SJSA1 (cell line): ENCODE results near the gene LOXHD1. TPM values are rescaled to one million over a fixed set of nuclear protein-coding genes. Genes with fewer than 3 reads are reported as not detected.

ENCODE experiments used
- DNase-seq, 2 experiments: peaks; one replicate each; pipeline ENCODE4 v3.0.0-alpha.2; 2015 to 2020; ENCODE audit warnings: low spot score in 2 of 2, low read depth in 1 of 2
- H3K27ac ChIP-seq: fragments of 250-450 bp; sonication (Bioruptor Pico); 2 replicates; pipeline ENCODE4 v1.5.1; 2020; ENCODE audit warnings: mild to moderate bottlenecking, moderate library complexity
- H3K27me3 ChIP-seq: fragments of 250-450 bp; sonication (Bioruptor Pico); replicated peaks from 2 replicates; pipeline ENCODE4 v1.5.1; 2020; ENCODE audit warnings: mild to moderate bottlenecking, moderate library complexity
- H3K36me3 ChIP-seq: fragments of 250-450 bp; sonication (Bioruptor Pico); 2 replicates; pipeline ENCODE4 v1.5.1; 2020; ENCODE audit warnings: mild to moderate bottlenecking
- H3K4me1 ChIP-seq: fragments of 250-450 bp; sonication (Bioruptor Pico); replicated peaks from 2 replicates; pipeline ENCODE4 v1.6.1; 2021; ENCODE audit warnings: mild to moderate bottlenecking
- H3K4me3 ChIP-seq: fragments of 250-450 bp; sonication (Bioruptor Pico); 2 replicates; pipeline ENCODE4 v1.5.1; 2020; ENCODE audit warnings: mild to moderate bottlenecking
- H3K9me3 ChIP-seq: fragments of 250-450 bp; sonication (Bioruptor Pico); replicated peaks from 2 replicates; pipeline ENCODE4 v1.5.1; 2020; ENCODE audit warnings: mild to moderate bottlenecking
- total RNA-seq: library from RNA; depleted of rRNA; stranded (reverse); fragments of >200 nt; shearing (Covaris generic); gene quantifications from 2 replicates; pipeline ENCODE4 v1.2.3, GENCODE V29; 2014

The LOXHD1 gene
- total RNA-seq, 1 experiment from 2014 or later, result not detected

DNA sequence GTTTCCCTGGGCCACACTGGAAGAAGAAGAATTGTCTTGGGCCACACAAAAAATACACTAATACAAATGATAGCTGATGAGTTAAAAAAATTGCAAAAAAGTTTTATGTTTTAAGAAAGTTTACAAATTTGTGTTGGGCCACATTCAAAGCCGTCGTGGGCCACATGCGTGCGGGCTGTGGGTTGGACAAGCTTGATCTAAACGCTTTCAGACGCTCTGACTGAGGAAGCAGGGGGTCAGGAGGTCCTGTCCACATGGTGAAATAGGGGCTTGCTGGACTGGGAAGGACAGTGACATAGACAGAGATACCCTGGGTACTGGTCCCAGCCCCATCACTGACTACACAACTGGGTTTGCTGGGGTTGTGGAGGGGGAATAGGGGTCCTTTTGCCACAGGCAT, 86.4 kb downstream of the LOXHD1 start:
- H3K4me3 ChIP-seq, result no peak overlapping the region
- DNase-seq, result no peak
- H3K4me1 ChIP-seq, result no peaks in the 10 kb centered on the region
- H3K36me3 ChIP-seq, result no peaks in the 10 kb centered on the region
- H3K27ac ChIP-seq, result no peak overlapping the region
- H3K27me3 ChIP-seq, result peaks cover 12% of the 10 kb centered on the region; the same call in 1 of the 2 replicates
- no peaks in the 10 kb centered on the region for H3K9me3 ChIP-seq

DNA sequence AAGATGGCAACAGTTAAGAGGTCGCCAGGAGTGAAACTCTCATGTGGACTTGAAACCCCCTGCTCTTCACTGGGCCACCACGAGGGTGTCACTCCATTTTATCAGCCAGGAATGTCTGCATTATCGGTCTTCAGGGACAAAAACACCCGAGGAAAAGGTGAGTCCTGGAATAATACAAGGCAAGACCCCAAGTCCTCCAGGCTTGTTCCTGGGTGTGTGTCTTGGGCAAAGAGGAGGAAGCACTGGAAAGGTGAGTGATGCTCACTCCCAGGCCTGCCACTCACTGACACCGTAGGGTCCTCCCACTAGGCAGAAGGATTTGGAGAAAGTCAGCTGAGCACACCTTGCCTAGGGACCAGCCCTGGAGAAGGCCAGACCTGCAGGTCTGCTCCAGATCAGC, 86.9 kb downstream of the LOXHD1 start:
- Histone ChIP-seq H3K27ac (no peak overlapping the region), H3K36me3 (no peaks in the 10 kb centered on the region), H3K9me3 (no peaks in the 10 kb centered on the region), H3K4me3 (no peak overlapping the region), H3K4me1 (no peaks in the 10 kb centered on the region), H3K27me3 (peaks cover 16% of the 10 kb centered on the region; the same call in 1 of the 2 replicates)
- no peak for DNase-seq

DNA sequence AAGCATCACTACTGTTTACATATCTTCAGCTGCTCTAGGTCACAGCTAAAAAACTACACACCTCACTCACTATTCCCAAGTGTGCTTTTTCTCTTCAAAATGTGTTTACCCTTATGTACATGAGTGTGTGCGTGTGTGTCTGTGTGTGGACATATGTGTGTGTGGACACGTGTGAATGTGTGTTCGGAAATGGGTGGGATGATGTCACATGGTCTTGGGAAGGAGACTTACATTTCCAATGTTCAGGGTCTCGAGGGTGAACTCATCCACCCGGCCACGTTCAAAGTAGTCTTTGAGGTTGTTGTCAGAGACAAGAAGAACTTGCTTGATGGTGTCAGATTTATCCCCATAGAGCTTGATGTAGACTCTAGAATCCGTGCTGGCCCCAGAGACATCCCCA, 87.8 kb downstream of the LOXHD1 start:
- Histone ChIP-seq H3K4me1 (no peaks in the 10 kb centered on the region), H3K4me3 (no peak overlapping the region), H3K27me3 (peaks cover 19% of the 10 kb centered on the region; the same call in 1 of the 2 replicates)

DNA sequence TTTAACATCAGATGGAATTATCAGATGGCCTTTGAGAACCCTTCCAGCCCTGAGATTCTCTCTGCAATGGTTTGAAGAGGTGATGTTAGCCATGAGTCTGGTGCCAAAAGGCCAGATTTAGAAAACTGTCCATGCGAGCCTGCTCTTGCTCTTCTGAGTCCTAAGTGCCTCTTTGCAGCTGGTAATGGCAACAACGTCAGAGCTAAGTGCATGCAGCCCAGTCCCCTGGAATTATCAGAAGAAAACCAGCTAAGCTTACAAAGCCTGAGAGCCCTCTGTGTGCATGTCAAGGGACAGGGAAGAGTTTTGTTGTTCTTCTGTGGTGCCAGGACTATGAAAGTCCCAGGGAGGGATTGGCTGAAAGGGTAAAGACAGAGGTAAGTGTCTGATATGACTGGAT, 89.8 kb downstream of the LOXHD1 start:
- Histone ChIP-seq H3K27me3 (peaks cover 26% of the 10 kb centered on the region; the same call in 1 of the 2 replicates), H3K9me3 (no peaks in the 10 kb centered on the region), H3K4me1 (no peaks in the 10 kb centered on the region), H3K36me3 (no peaks in the 10 kb centered on the region), H3K27ac (no peak overlapping the region), H3K4me3 (no peak overlapping the region)
- DNase-seq, result no peak

More for the DNA sequence above, 87.8 kb downstream of the LOXHD1 start:
- no peak overlapping the region for H3K27ac ChIP-seq
- H3K9me3 ChIP-seq, result no peaks in the 10 kb centered on the region
- DNase-seq, result no peak
- no peaks in the 10 kb centered on the region for H3K36me3 ChIP-seq

DNA sequence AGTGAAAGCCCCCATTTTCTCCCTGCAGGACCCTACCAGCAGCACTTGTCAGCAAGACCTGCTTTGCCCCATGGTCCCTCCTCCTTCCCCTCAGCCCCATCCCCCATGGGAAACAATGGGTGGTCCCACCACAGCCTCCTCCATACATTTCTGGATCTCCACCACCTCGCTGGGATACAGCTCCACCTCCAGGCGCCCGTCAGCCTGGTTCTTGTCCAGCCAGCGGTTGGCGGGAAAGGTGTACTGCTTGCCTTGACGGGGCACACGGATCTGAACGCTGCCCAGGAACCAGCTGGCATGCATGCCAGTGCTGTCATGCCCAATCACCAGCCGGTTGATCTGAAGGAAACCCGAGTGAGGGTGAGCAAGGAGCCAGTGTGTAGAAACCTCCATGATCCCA, 90.9 kb downstream of the LOXHD1 start:
- no peak for DNase-seq
- Histone ChIP-seq H3K4me3 (no peak overlapping the region), H3K4me1 (no peaks in the 10 kb centered on the region), H3K36me3 (no peaks in the 10 kb centered on the region), H3K27me3 (peaks cover 29% of the 10 kb centered on the region; the same call in 1 of the 2 replicates), H3K27ac (no peak overlapping the region), H3K9me3 (no peaks in the 10 kb centered on the region)

DNA sequence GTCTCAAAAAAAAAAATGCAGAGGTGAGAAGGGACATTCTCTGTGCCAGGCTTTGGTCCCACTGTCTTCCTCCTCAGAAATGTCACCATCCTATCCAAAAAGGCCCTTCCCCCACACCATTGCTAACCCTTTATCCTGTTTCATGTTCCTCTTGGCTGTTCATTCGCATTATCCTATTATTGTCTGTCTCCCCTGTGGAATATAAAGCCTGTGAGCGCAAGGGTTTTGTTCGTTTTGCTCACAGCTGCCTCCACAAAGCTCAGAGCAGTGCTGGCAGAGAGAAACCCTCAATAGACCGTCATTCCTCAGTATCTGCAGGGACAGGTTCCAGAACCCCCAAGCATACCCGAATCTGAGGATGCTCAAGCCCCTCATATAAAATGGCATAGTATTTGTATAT, 91.8 kb downstream of the LOXHD1 start:
- no peaks in the 10 kb centered on the region for H3K4me1 ChIP-seq
- H3K27me3 ChIP-seq, result peaks cover 29% of the 10 kb centered on the region; the same call in 1 of the 2 replicates
- H3K27ac ChIP-seq, result no peak overlapping the region
- H3K4me3 ChIP-seq, result no peak overlapping the region
- no peak for DNase-seq
- no peaks in the 10 kb centered on the region for H3K9me3 ChIP-seq
- no peaks in the 10 kb centered on the region for H3K36me3 ChIP-seq

DNA sequence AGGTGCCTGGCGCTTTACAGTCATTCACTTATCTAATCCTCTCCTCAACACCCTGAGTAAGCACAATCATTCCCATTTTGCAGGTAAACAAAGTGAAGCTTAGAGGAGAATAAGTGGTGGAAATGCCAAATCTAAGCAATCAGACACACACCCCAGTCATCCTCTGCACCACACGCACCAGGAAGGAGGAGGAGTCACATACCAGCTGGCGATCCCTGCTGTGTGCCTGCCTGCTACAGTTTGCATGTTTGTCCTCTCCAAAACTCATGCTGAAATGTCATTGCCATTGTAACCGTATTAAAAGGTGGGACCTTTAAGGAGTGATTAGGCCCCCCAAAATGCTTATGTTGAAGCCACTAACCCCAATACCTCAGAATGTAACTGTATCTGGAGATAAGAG, 93.7 kb downstream of the LOXHD1 start:
- Histone ChIP-seq H3K27me3 (peaks cover 26% of the 10 kb centered on the region; the same call in 1 of the 2 replicates), H3K36me3 (no peaks in the 10 kb centered on the region), H3K4me3 (no peak overlapping the region), H3K4me1 (no peaks in the 10 kb centered on the region), H3K9me3 (no peaks in the 10 kb centered on the region), H3K27ac (no peak overlapping the region)
- DNase-seq, result no peak

DNA sequence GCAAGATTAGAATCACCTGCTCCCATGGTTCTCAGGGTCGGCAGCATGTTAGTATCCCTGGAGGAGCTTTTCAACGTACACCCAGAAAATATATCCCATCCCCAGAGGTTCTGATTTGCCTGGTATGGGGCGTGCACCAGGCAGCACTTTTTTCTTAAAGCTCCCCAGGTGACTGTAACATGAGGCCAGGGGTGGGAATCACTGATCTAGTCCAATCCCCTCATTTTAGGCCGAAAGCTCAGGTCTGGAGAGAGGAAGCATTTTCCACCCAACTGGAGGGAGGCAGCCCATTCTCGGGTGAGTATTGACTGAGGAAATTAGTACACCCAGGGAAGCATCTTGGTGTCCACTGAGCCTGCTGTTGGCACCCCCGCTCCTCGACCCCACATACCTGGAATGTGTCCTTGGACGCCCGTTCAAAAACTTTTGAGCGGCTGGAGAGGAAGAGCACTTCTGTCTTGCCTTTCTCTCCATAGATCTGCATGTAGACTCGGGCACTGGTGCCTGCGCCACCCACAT, 94.3 kb downstream of the LOXHD1 start:
- no peak overlapping the region for H3K4me3 ChIP-seq
- peaks cover 26% of the 10 kb centered on the region for H3K27me3 ChIP-seq
- DNase-seq, result no peak
- H3K4me1 ChIP-seq, result no peaks in the 10 kb centered on the region
- H3K36me3 ChIP-seq, result no peaks in the 10 kb centered on the region
- H3K9me3 ChIP-seq, result no peaks in the 10 kb centered on the region
- H3K27ac ChIP-seq, result no peak overlapping the region

DNA sequence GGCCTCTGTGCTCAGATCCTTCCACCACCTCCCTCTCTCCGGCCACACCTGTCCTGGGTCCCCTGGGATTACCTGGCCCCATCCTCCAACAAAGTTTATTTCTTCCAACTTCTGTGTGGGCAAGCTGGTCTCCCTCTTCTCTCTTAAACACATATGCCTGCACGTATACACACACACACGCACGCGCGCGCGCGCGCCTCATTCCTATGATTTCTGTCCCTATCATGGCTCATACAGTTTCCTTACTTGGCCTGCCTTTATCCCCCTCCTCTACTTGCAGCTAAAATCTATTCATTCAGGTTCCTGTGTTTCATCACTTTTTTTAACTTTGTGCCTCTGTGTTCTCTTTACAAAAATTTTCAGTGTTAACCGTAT, 96.4 kb downstream of the LOXHD1 start:
- no peak for DNase-seq
- Histone ChIP-seq H3K36me3 (no peaks in the 10 kb centered on the region), H3K27ac (no peak overlapping the region), H3K4me1 (no peaks in the 10 kb centered on the region), H3K27me3 (peaks cover 17% of the 10 kb centered on the region), H3K9me3 (no peaks in the 10 kb centered on the region), H3K4me3 (no peak overlapping the region)

DNA sequence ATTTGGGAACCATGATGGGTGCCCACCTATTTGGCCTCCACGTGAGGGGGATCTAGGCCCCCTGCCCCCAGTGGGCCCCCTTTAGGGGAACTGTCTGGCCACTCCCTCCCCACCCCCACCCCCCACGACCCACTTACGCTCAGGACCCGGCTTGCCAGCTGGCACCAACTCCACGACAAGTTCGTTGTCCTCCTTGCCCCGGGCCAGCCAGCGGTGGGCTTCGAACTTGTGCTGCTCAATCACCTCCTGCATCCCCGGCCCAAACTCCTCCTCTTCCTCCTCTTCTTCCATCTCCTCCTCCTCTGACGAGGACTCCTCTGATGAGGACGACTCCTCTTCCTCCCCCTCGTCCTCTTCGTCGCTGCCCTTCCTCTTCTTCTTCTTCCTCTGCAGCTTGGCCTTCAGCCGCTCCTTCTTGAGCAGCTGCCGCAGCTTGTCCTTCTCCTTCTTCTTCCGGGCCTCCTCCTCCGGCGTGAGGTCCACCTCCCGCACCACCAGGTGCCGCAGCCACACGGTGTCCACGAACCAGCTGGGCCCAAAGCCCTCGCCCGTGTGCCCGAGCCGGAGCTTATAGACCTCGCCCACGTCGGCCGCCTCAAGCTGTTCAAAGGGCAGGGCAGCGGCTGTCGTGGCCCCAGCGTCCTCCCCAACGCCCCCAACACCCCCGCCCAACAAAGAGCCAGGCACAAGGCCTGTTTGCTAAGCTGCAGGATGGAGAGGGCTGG, 96.9 kb downstream of the LOXHD1 start:
- no peaks in the 10 kb centered on the region for H3K9me3 ChIP-seq
- H3K4me3 ChIP-seq, result no peak overlapping the region
- peaks cover 13% of the 10 kb centered on the region for H3K27me3 ChIP-seq
- no peaks in the 10 kb centered on the region for H3K4me1 ChIP-seq
- DNase-seq, result no peak
- no peak overlapping the region for H3K27ac ChIP-seq
- H3K36me3 ChIP-seq, result no peaks in the 10 kb centered on the region

DNA sequence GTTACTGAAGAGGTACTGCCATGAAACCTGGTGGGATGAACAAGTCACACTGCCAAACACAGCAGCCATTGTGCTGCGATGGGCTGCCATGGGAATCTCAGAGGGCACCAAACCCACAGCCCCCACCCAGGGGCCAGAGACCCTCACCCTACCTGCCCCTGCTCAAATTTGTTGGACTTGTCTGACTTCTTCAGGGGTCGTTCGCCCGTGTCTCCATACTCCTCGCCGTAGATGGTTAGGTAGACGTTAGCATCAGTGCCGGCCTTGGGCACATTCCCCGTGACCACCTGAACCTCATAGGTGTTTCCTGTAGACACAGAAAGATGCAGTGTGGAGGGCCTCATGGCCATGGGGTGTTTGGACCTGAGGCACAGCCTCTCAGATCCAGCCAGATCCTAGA, 97.7 kb downstream of the LOXHD1 start:
- Histone ChIP-seq H3K27ac (no peak overlapping the region), H3K27me3 (peaks cover 10% of the 10 kb centered on the region; the same call in 1 of the 2 replicates), H3K4me1 (no peaks in the 10 kb centered on the region), H3K4me3 (no peak overlapping the region), H3K9me3 (no peaks in the 10 kb centered on the region), H3K36me3 (no peaks in the 10 kb centered on the region)
- DNase-seq, result no peak

DNA sequence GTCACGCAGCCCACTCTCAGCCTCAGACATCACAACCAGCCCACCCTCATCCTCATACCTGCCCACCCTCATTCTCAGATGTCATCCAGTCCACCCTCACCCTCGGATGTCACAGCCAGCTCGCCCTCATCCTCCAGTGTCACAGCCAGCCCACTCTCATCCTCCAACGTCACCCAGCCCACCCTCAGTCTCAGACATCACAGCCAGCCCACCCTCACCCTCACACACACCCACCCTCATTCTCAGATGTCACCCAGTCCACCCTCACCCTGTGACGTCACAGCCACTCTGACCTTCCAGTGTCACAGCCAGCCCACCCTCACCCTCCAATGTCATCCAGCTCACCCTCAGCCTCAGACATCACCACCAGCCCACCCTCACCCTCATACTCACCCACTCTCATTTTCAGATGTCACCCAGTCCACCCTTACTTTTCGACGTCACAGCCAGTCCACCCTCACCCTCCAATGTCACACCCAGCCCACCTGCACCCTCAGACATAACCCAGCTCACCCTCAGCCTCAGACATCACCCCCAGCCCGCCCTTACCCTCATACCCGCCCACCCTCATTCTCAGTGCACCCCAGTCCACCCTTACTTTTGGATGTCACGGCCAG, 100.3 kb downstream of the LOXHD1 start:
- H3K27me3 ChIP-seq, result no peaks in the 10 kb centered on the region; the same call in 1 of the 2 replicates
- H3K27ac ChIP-seq, result no peak overlapping the region
- no peaks in the 10 kb centered on the region for H3K36me3 ChIP-seq
- H3K4me3 ChIP-seq, result no peak overlapping the region
- no peaks in the 10 kb centered on the region for H3K9me3 ChIP-seq
- no peaks in the 10 kb centered on the region for H3K4me1 ChIP-seq
- no peak for DNase-seq

DNA sequence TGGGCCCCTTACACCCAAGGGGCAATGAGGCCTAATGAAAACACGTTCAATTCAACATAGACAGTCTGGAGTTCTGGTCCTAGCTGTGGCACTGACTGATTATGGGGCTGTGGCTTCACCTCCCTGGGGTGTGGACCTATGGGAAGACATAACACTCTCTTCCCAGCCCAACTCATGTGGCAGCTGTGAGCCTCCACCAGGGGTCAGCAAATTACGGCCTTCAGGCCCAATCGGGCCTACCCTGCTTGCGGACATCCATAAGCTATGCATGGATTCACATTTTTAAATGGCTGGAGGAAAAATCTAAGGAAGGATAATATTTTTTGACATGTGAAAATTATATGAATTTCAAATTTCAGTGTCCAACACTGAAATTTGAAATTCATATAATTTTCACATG, 101.3 kb downstream of the LOXHD1 start:
- H3K36me3 ChIP-seq, result no peaks in the 10 kb centered on the region
- H3K9me3 ChIP-seq, result no peaks in the 10 kb centered on the region
- no peak overlapping the region for H3K27ac ChIP-seq
- H3K4me1 ChIP-seq, result no peaks in the 10 kb centered on the region
- H3K27me3 ChIP-seq, result no peaks in the 10 kb centered on the region; the same call in 1 of the 2 replicates
- DNase-seq, result no peak
- H3K4me3 ChIP-seq, result no peak overlapping the region

DNA sequence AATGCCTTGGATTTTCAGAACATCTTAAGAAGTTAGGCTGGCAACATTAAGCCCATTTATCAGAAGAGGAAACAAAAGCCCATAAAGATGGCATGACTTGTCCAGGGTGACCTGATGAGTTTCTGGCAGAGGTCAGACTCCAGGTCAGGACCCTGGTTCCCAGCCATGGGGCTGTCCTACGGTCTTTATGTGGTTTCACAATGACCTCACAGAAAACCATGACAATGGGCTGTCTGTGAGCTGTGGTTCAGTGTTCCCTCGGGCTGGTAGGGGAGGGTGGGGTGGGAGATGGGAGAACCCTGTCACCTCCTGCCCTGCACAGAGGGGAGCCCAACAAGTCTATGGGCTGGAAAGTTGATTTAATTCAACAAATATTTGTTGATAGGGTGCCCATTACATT, 101.8 kb downstream of the LOXHD1 start:
- no peaks in the 10 kb centered on the region for H3K36me3 ChIP-seq
- no peak overlapping the region for H3K27ac ChIP-seq
- H3K9me3 ChIP-seq, result no peaks in the 10 kb centered on the region
- no peak overlapping the region for H3K4me3 ChIP-seq
- no peak for DNase-seq
- H3K4me1 ChIP-seq, result no peaks in the 10 kb centered on the region
- no peaks in the 10 kb centered on the region; the same call in 1 of the 2 replicates for H3K27me3 ChIP-seq
